Spleen (tissue), 11 donors: ENCODE measurements around the gene CLCN5. TPM values are rescaled to one million over a fixed set of nuclear protein-coding genes. Genes with fewer than 3 reads are reported as not detected.

Source experiments
- DNase-seq: peaks from one replicate; pipeline ENCODE4 v3.0.0-alpha.2; 2020
- H3K27ac ChIP-seq, 8 donors: fragments of 200-600 bp; sonication (generic) in 7 of 8; 1 replicate in 4 of 8; 2 replicates in 4 of 8; pipeline versions ENCODE4 v1.5.0 to v1.8.0; 2016 to 2021; ENCODE audit warnings: inconsistent platforms in 4 of 8, mild to moderate bottlenecking in 4 of 8, moderate library complexity in 1 of 8
- H3K27me3 ChIP-seq, 7 donors: fragments of 200-600 bp; sonication (generic) in 6 of 7; replicated peaks in 1 of 7; 1 replicate in 4 of 7; 2 replicates in 3 of 7; pipeline versions ENCODE4 v1.5.0 to v1.8.0; 2016 to 2021; ENCODE audit warnings: inconsistent platforms in 3 of 7, mild to moderate bottlenecking in 1 of 7
- H3K36me3 ChIP-seq, 6 donors: fragments of 200-600 bp; sonication (generic) in 5 of 6; 1 replicate in 4 of 6; 2 replicates in 2 of 6; pipeline versions ENCODE4 v1.5.0 to v1.8.0; 2016 to 2021; ENCODE audit warnings: inconsistent platforms in 2 of 6
- H3K4me1 ChIP-seq, 6 donors: fragments of 200-600 bp; sonication (generic) in 5 of 6; 1 replicate in 3 of 6; 2 replicates in 3 of 6; pipeline versions ENCODE4 v1.5.0 to v1.8.0; 2016 to 2021; ENCODE audit warnings: inconsistent platforms in 3 of 6
- H3K4me3 ChIP-seq, 8 donors: fragments of 200-600 bp; sonication (generic) in 7 of 8; 1 replicate in 4 of 8; 2 replicates in 4 of 8; pipeline versions ENCODE4 v1.5.0 to v1.8.0; 2016 to 2021; ENCODE audit warnings: inconsistent platforms in 4 of 8, mild to moderate bottlenecking in 4 of 8, moderate library complexity in 2 of 8
- H3K9me3 ChIP-seq, 8 donors: fragments of 200-600 bp; sonication (generic) in 7 of 8; 1 replicate in 4 of 8; 2 replicates in 4 of 8; pipeline versions ENCODE4 v1.5.0 to v1.8.0; 2016 to 2021; ENCODE audit warnings: inconsistent platforms in 4 of 8
- POLR2A ChIP-seq, 3 donors: fragments of 450-650 bp; IDR thresholded peaks; one replicate each; pipeline ENCODE4 v1.5.1; 2017; ENCODE audit warnings: antibody characterized with exemption in 3 of 3, mild to moderate bottlenecking in 1 of 3
- POLR2AphosphoS5 ChIP-seq, 3 donors: sonication (generic); formaldehyde crosslinking; IDR thresholded peaks; one replicate each; pipeline ENCODE4 v1.5.1; 2017; ENCODE audit warnings: antibody characterized with exemption in 3 of 3
- WGBS, 5 donors: extraction: QIAGEN DNeasy Blood & Tissue Kit in 3 of 5; methylation state at CpG; one replicate each; pipeline versions ENCODE4 v1.1.5 to v1.1.7; 2013 to 2018; 5-methylcytosine and 5-hydroxymethylcytosine counted together
- intact Hi-C: fragments of 100-400 bp; cut with DNase I; formaldehyde crosslinking; loops from one replicate; pipeline ENCODE4 v1.15.0; 2023; ENCODE audit warnings: low total_unique reads
- microRNA-seq, 3 donors: library from miRNA; unstranded; fragments of <30 nt; microRNA quantifications; one replicate each; pipeline versions ENCODE4 to v1.1.0, GENCODE V29; 2019 to 2020
- polyA plus RNA-seq, 3 donors: library from polyadenylated mRNA; stranded (reverse); fragments of 200-250 nt; gene quantifications; one replicate each; pipeline ENCODE4 v1.2.1, GENCODE V29; 2013
- small RNA-seq, 4 donors: library from RNA; depleted of rRNA; stranded (forward); fragments of <200 nt; gene quantifications; one replicate each; pipeline ENCODE3, GENCODE V24; 2016
- total RNA-seq, 7 donors: library from RNA; depleted of rRNA in 3 of 7; stranded (reverse); fragments of >200 nt in 3 of 7; fragmentation: NEBNext Ultra II Directional in 4 of 7; extraction: Animal tissue kit (Norgen Biotek cat#: 25700) in 4 of 7; gene quantifications; one replicate each; pipeline versions ENCODE4 v1.1.0 to v1.2.1, GENCODE V29; 2016 to 2021
- TF ChIP-seq, protein P1 (sequence below), 11 experiments: fragments of 200-600 bp in 7 of 11; fragments of 450-650 bp in 4 of 11; sonication (generic) in 4 of 11; IDR thresholded peaks in 8 of 11; conservative IDR thresholded peaks in 3 of 11; 1 replicate in 7 of 11; 2 replicates in 4 of 11; pipeline versions ENCODE4 v1.4.0 to v1.8.0; 2016 to 2021; ENCODE audit warnings: antibody characterized with exemption in 11 of 11, inconsistent platforms in 4 of 11, mild to moderate bottlenecking in 1 of 11
- donor health status: healthy with polysubstance abuse.
- donor health status: DM: no; HTN: no; CAD: no; lungs with moderate emphysema.
- donor health status: DM: no; HTN: no; CAD: no.
- donor health status: Bipolar disorder and iron deficiency.
- donor health status: healthy.
- donor health status: DM: no; HTN: no; CAD: no.
- donor health status: DM: yes; HTN: yes; CAD: no.

CLCN5 gene
- total and polyA plus RNA-seq, 10 donors = 0.71 to 8.9 (median 6.3) TPM

DNA sequence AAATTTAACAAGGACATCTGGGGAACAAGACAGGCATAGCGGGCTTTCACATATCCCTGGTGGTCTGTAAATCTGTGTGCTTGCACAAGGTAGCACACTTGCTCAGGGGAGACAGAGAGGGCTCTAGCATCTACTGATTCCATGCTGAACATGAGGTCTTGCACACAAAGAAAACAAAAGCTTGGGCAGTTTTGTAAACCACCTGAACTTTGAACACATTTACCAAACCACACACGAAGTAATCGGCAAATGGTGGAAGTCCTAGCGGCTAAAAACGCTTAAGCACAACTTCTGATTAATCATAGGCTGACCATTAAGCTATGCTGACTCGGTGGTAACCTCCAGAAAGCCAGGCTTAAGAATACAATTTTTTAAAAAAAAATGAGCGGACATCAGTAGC, 225.6 kb downstream of the CLCN5 start:
- Histone ChIP-seq H3K9me3 (no peaks in the 10 kb centered on the region), H3K4me1 (no peaks in the 10 kb centered on the region), H3K36me3 (no peaks in the 10 kb centered on the region), H3K27ac (no peak overlapping the region), H3K4me3 (no peak overlapping the region), H3K27me3 (peaks cover 0 to 4% (median 0%) of the 10 kb centered on the region in 7 donors)
- WGBS, 5 donors = 72 to 98% (median 79%) methylated on average over 7 of the region's 7 CpGs
- intact Hi-C loops = no loop called here
- no peak for TF ChIP-seq POLR2A (IDR thresholded peaks at IDR 0.05)
- no peak for TF ChIP-seq POLR2AphosphoS5 (IDR thresholded peaks at IDR 0.05)
- TF ChIP-seq, protein P1, sequence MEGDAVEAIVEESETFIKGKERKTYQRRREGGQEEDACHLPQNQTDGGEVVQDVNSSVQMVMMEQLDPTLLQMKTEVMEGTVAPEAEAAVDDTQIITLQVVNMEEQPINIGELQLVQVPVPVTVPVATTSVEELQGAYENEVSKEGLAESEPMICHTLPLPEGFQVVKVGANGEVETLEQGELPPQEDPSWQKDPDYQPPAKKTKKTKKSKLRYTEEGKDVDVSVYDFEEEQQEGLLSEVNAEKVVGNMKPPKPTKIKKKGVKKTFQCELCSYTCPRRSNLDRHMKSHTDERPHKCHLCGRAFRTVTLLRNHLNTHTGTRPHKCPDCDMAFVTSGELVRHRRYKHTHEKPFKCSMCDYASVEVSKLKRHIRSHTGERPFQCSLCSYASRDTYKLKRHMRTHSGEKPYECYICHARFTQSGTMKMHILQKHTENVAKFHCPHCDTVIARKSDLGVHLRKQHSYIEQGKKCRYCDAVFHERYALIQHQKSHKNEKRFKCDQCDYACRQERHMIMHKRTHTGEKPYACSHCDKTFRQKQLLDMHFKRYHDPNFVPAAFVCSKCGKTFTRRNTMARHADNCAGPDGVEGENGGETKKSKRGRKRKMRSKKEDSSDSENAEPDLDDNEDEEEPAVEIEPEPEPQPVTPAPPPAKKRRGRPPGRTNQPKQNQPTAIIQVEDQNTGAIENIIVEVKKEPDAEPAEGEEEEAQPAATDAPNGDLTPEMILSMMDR (IDR thresholded peaks at IDR 0.05 in 8 of 11, conservative IDR thresholded peaks at IDR 0.05 in 3 of 11) = no peak
- no peak for DNase-seq

Small RNA genes within 50 kb of the gene (microRNA-seq; reads per million reads assigned to microRNA genes)
- gene MIR188 (104 to 125 (median 111) reads per million in 3 donors), gene MIR362 (83.1 to 172 (median 101) reads per million in 3 donors), gene MIR500A (11.9 to 21.4 (median 18.6) reads per million in 3 donors), gene MIR500B (0.28 to 0.72 (median 0.35) reads per million in 3 donors), gene MIR501 (60.0 to 115 (median 110) reads per million in 3 donors), gene MIR502 (27.8 to 54.0 (median 42.7) reads per million in 3 donors), gene MIR532 (749 to 1,030 (median 976) reads per million in 3 donors), gene MIR660 (157 to 491 (median 408) reads per million in 3 donors)

Small RNA genes within 50 kb of the gene (small RNA-seq; reads per million reads assigned to genes)
- gene MIR188 (0 to 0.62 (median 0.09) reads per million in 4 donors), gene MIR362 (0.96 to 2.2 (median 1.3) reads per million in 4 donors), gene MIR500A (22.6 to 37.6 (median 26.8) reads per million in 4 donors), gene MIR500B (0 to 0.49 (median 0.22) reads per million in 4 donors), gene MIR501 (10.4 to 17.5 (median 15.3) reads per million in 4 donors), gene MIR502 (0.14 to 0.29 (median 0.21) reads per million in 4 donors), gene MIR532 (79.6 to 110 (median 103) reads per million in 4 donors), gene MIR660 (6.2 to 14.2 (median 8.7) reads per million in 4 donors), gene RNU6-421P (0 reads per million in 4 donors)

Other genes starting within 250 kb of the CLCN5 start
- gene PAGE1, start 226.6 kb upstream of the CLCN5 start, total RNA-seq = not detected
- gene PAGE1, start 226.6 kb upstream of the CLCN5 start, polyA plus RNA-seq = not detected
- gene PAGE4, start 93.3 kb upstream of the CLCN5 start, total RNA-seq = not detected
- not detected for gene PAGE4, start 93.3 kb upstream of the CLCN5 start, polyA plus RNA-seq
- 1 to 10 TPM; 1.5 to 3.7 (median 2.8) TPM for gene USP27X, start 43.1 kb upstream of the CLCN5 start, total RNA-seq
- gene USP27X, start 43.1 kb upstream of the CLCN5 start, polyA plus RNA-seq = 1 to 10 TPM; 1.3 to 1.7 (median 1.7) TPM